GM19043 (cell line): ENCODE measurements around the gene NEMP2.
"Not testable (repeated sequence)": the region's sequence is repeated elsewhere in the genome, so short reads cannot be mapped to it uniquely, and the experiment has no call there.

ENCODE experiments used
- ATAC-seq: cut with Tn5 transposase; IDR thresholded peaks from one replicate; pipeline ENCODE4 v1.9.1; 2021; ENCODE audit warnings: low read depth; ENCODE audit not compliant: unreplicated experiment

Gene NEMP2

DNA sequence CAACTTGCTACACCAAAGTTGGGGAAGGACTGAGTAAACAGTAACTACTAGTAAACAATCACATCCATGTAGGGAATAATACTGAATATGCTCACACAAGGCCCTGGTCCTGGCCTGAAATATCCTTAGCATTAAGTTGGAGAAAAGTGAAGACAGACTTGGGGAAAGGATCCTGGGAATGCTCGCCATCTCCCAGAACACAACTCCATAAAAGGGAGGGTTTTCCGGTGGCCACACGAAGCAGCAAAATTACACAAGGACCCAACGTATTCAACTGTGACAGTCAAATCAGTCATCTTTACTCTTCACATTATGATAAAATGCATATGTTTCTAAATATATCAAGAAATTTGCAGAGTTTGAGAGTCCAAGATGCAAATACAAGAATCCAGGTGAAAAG lies 7.3 kb downstream of the NEMP2 start:
- ATAC-seq = no peak

GRCh38 chr2:190526105-190526750 lies 8.3 kb downstream of the NEMP2 start:
- no peak for ATAC-seq

GRCh38 chr2:190524928-190525327 lies 9.6 kb downstream of the NEMP2 start:
- no peak for ATAC-seq

DNA sequence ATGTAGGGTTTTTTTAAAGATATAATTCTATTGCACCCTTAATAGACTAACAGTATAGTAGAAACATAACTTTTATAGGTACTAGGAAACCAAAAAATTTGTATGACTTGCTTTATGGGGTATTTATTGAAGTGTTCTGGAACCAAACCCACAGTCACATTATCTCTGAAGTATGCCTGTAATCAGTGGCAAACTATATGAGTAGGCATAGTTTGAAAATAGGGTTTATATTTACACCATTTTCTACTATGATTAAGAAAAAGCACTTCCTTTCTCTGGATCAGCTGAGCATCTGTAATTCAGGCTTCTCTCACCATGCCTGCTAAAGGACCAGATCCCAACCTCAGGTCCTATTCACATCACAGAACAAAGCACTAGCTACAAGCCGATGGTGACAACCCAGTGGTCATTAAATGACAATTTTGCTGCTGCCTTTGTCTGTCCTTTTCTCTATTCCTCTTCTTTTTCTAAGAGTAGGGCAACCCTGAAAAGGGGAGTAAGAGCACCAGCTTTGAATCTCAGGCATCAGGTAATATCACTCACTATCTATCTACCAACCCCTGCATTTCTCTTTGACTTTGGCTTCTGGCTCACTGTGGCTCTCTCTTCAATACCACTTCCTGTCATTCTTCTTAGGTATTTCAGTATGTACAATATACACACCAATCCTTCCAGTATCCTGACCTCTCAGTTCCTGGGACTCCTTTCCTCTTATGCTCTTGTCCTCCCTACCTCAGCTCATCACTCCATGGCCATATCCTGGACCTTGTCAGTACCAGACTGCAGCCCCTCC lies 14.4 kb downstream of the NEMP2 start:
- no peak for ATAC-seq

- ATAC-seq = no peak
These were observed 17.1 kb downstream of the NEMP2 start for GRCh38 chr2:190517468-190517867.

- no peak for ATAC-seq
These were observed 18.8 kb downstream of the NEMP2 start for GRCh38 chr2:190515687-190516086.

DNA sequence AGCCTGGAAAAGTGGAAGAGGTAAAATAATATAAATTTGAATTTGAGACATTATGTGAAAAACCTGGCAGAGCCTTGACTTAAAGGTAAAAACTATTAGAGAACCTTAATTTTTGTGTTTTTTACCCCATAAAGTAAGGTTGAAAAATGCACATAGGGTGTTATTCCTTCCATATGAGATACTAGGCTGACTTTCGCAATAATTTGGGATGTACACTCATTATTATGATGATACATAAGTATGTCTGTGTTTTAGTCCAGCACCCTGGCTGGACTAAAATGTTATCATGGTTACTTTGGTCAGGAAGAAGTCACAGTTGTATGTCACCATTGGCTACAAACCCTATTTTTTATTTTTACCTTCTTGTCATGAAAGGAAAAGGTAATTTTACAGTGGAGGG lies 19.8 kb downstream of the NEMP2 start:
- no peak for ATAC-seq

DNA sequence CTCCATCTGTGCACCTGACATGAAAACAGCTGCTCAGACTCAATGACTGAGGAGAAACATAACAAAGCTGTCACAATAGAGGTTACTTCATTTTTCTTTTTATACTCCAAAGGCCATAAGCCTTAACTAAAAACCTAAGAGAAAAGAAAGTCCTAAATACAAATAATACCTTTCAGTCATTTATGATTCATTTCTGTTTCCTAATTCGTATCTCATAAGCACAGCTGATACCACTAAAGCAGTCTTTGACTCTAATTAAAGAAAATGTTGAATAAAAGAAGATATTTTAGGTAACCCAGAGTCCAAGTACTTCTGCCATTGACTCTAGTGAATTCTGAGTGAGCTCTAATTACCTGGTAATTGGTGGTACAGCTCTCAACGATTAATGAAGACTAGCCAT lies 20.6 kb downstream of the NEMP2 start:
- no peak for ATAC-seq

GRCh38 chr2:190512539-190513095 lies 21.9 kb downstream of the NEMP2 start:
- no peak for ATAC-seq

- no peak for ATAC-seq
These were observed 23.4 kb downstream of the NEMP2 start for GRCh38 chr2:190511104-190511503.

DNA sequence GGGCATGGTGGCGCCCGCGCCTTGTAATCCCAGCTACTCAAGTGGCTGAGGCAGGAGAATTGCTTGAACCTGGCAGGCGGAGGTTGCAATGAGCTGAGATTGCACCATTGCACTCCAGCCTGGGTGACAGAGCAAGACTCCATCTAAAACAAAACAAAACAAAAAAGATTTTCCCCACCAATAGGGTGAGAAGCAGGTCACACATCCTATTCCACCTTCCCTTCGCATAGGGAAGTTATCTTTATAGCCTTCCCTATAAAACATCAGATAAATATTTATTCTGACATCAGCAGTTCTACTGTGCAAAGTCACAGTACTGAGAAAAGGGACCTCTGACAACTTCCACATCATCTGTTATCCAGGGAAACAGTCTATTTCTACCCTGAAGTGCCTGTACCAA lies 24.6 kb downstream of the NEMP2 start:
- not testable (repeated sequence) for ATAC-seq

- no peak for ATAC-seq
These were observed 27.4 kb downstream of the NEMP2 start for GRCh38 chr2:190507135-190507534.

DNA sequence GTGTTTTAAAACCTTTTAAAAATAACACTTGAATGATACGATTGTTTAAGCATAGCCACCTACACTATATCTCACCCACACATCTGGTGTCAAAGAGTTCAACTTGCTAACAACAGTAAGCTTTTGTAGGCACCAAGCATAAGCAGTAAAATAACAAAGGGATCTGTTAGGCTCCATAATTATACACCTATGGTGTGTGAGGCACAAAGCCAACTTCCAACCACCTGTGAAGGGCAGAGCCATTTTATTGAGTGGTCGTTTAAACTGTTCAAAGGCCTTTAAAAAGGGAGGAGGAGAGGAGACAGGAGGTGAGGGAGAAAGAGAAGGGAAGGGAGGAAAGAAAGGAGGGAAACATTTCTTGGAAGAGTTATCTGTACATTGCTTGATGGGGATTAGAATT lies 27.9 kb downstream of the NEMP2 start:
- ATAC-seq = no peak

GRCh38 chr2:190505696-190506095 lies 28.8 kb downstream of the NEMP2 start:
- ATAC-seq = no peak

GRCh38 chr2:190504912-190505311 lies 29.6 kb downstream of the NEMP2 start:
- ATAC-seq = no peak

DNA sequence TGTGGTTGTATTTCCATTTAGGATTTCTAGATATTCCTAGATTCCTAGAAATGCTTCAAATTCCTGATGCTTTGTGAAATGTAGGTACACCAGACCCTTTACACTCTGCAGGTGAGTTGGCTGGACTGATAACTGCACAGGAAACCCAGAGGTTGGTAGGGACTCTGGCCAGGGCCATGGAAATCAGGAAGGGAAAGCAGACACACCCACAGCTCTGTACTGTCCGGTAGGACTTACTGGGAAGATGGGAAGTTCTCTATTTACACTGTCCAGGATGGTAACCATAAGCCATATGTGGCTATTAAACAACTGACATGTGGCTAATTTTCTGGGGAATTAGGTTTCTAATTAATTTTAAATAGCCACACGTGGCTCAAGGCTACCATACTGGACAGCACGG lies 31.4 kb downstream of the NEMP2 start:
- no peak for ATAC-seq

GRCh38 chr2:190501702-190502407 lies 32.7 kb downstream of the NEMP2 start:
- no peak for ATAC-seq

- ATAC-seq = no peak
These were observed 33.3 kb downstream of the NEMP2 start for GRCh38 chr2:190501231-190501630.

- no peak for ATAC-seq
These were observed 34.4 kb downstream of the NEMP2 start for GRCh38 chr2:190500054-190500502.

DNA sequence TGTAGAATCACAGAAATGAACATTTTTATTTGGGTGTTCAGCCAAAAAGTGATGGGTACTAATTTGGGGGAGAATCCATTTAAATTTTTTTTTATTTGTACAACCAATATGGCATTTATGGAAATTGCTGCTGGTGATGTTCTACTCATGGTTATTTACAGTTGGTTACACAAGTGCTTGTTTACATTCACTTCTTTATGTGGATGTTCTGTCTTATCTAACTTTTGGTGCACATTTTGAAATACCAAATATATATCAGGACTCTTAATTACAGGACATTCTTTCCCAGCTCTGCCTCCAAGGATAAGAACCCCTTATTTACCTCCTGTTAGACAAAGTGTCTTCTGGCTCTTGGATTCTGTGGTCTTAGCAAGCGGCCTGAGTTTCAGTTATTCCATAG lies 35.2 kb downstream of the NEMP2 start:
- no peak for ATAC-seq

DNA sequence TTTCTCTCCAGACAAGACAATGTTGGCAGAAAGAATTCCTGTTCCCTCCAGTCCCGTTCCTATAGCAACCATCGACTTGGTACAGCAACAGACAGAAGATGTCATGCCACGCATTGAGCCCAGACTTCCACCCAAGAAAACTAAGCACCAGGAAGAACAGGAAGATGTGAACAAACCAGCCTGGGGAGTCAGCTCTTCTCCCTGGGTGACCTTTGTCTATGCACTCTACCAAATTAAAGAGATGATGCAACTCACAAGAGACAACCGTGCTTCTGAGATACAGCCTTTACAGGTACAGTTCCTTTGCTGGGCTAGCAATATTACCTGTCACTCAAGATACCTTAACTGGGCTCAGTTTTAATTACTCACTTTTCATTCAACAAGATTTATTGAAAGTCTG lies 37.1 kb downstream of the NEMP2 start:
- ATAC-seq = no peak
